ENCODE data around the gene KCNJ10. TPM values are rescaled to one million over a fixed set of nuclear protein-coding genes. Genes with fewer than 3 reads are reported as not detected.

KCNJ10 gene
- total RNA-seq, 1 donor from 2014 or later = 0.12 TPM

DNA sequence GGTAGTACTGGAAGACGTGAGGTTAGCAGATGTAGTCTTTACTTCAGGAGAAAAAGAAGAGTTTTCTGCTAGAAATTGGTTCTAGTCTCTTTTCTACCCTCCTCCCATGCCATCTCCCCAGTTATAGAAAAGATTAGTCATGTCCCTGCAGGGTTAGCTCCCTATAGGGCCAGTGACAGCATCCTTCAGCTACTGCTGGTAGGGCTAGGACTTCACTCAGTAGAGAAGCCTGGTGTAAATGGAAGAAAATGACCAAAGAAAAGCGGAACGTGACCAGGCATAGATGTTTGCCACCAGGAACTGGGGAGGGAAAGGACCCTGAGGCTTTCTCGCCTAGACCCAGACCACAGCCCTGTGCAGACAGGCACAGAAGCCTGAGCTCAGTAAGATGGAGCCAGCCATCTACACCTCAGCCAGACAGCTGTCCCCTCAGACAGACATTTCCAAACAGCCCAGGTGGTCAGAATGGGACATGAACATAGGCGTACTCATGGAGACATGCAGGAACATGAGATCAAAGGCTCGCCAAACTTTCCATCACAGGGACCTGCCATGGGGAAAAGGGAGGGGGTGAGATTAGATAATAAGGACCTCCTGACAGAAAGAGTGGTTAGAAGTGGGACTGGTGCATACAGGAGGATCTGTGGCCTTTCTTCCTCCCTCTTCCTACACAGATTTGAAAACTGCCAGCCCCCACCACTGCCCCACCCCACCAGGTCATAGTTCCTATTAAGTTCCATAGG lies 92.4 kb downstream of the KCNJ10 start:
- TF ChIP-seq CTCF (IDR thresholded peaks at IDR 0.05; ENCODE audit: unreplicated experiment) = no peak
- DNase-seq (ENCODE audit: low spot score, unreplicated experiment) = no peak
- Mint-ChIP-seq H3K27ac (no peak overlapping the region), H3K36me3 (ENCODE audit: insufficient read depth) (no peaks in the 10 kb centered on the region), H3K4me3 (ENCODE audit: low read depth) (no peak overlapping the region), H3K27me3 (peaks cover 33% of the 10 kb centered on the region), H3K4me1 (ENCODE audit: low read depth) (no peaks in the 10 kb centered on the region), H3K9me3 (ENCODE audit: low read depth) (no peaks in the 10 kb centered on the region)

DNA sequence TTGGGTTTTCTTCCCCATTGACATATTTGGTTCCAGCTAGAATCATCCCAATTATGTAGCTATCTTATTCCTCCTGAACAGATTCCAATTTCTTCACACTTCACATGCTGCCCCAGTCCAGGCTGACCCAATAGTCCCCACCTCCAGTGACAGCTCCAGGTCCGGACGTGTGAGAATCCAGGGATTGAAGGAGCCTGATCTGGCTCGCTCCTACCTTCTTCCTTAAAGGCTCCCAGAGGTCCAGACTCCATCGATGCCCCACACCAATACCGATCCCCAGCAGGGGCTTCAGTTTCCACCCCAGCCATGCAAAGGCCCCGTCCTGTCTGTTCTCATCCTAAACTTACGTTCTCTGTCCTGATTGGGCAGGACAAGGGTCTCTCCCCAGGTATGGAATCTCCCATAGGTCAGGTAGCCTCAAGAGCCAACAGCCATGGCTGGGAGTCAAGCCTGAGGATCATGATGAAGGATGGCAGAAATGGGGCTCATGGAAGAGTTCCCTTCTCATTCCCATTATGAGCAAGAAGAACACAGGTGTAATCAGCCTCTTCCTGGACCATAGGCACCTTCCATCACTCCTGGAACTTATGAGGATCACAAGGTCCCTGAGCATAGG lies 95.5 kb downstream of the KCNJ10 start:
- Mint-ChIP-seq H3K36me3 (ENCODE audit: insufficient read depth) (no peaks in the 10 kb centered on the region), H3K4me1 (ENCODE audit: low read depth) (peaks cover 20% of the 10 kb centered on the region), H3K9me3 (ENCODE audit: low read depth) (no peaks in the 10 kb centered on the region), H3K27me3 (peaks cover 23% of the 10 kb centered on the region), H3K4me3 (ENCODE audit: low read depth) (no peak overlapping the region), H3K27ac (no peak overlapping the region)
- no peak for TF ChIP-seq CTCF (IDR thresholded peaks at IDR 0.05; ENCODE audit: unreplicated experiment)
- no peak for DNase-seq (ENCODE audit: low spot score, unreplicated experiment)

GRCh38 chr1:159973350-159973940 lies 96.5 kb downstream of the KCNJ10 start:
- no peaks in the 10 kb centered on the region for H3K36me3 Mint-ChIP-seq (ENCODE audit: insufficient read depth)
- TF ChIP-seq CTCF (IDR thresholded peaks at IDR 0.05; ENCODE audit: unreplicated experiment) = no peak
- no peaks in the 10 kb centered on the region for H3K9me3 Mint-ChIP-seq (ENCODE audit: low read depth)
- no peak for DNase-seq (ENCODE audit: low spot score, unreplicated experiment)
- H3K27me3 Mint-ChIP-seq = peaks cover 15% of the 10 kb centered on the region
- H3K27ac Mint-ChIP-seq = no peak overlapping the region
- peaks cover 20% of the 10 kb centered on the region for H3K4me1 Mint-ChIP-seq (ENCODE audit: low read depth)
- H3K4me3 Mint-ChIP-seq (ENCODE audit: low read depth) = no peak overlapping the region

GRCh38 chr1:159972443-159973205 lies 97.3 kb downstream of the KCNJ10 start:
- Mint-ChIP-seq H3K27me3 (peaks cover 19% of the 10 kb centered on the region), H3K4me3 (ENCODE audit: low read depth) (no peak overlapping the region), H3K36me3 (ENCODE audit: insufficient read depth) (no peaks in the 10 kb centered on the region), H3K4me1 (ENCODE audit: low read depth) (peaks cover 20% of the 10 kb centered on the region), H3K9me3 (ENCODE audit: low read depth) (no peaks in the 10 kb centered on the region), H3K27ac (peak overlapping the region; percentile 45)
- no peak for TF ChIP-seq CTCF (IDR thresholded peaks at IDR 0.05; ENCODE audit: unreplicated experiment)
- DNase-seq (ENCODE audit: low spot score, unreplicated experiment) = no peak

GRCh38 chr1:159970932-159971342 lies 99.0 kb downstream of the KCNJ10 start:
- no peaks in the 10 kb centered on the region for H3K9me3 Mint-ChIP-seq (ENCODE audit: low read depth)
- H3K4me3 Mint-ChIP-seq (ENCODE audit: low read depth) = no peak overlapping the region
- no peaks in the 10 kb centered on the region for H3K36me3 Mint-ChIP-seq (ENCODE audit: insufficient read depth)
- TF ChIP-seq CTCF (IDR thresholded peaks at IDR 0.05; ENCODE audit: unreplicated experiment) = no peak
- no peak for DNase-seq (ENCODE audit: low spot score, unreplicated experiment)
- H3K27ac Mint-ChIP-seq = peak overlapping the region; percentile 57
- H3K27me3 Mint-ChIP-seq = peaks cover 8% of the 10 kb centered on the region
- H3K4me1 Mint-ChIP-seq (ENCODE audit: low read depth) = peaks cover 20% of the 10 kb centered on the region
